ENCODE data around the gene FHOD3. TPM values are rescaled to one million over a fixed set of nuclear protein-coding genes. Genes with fewer than 3 reads are reported as not detected.

The FHOD3 gene
- polyA plus RNA-seq, 1 donor from 2014 or later = not detected

DNA sequence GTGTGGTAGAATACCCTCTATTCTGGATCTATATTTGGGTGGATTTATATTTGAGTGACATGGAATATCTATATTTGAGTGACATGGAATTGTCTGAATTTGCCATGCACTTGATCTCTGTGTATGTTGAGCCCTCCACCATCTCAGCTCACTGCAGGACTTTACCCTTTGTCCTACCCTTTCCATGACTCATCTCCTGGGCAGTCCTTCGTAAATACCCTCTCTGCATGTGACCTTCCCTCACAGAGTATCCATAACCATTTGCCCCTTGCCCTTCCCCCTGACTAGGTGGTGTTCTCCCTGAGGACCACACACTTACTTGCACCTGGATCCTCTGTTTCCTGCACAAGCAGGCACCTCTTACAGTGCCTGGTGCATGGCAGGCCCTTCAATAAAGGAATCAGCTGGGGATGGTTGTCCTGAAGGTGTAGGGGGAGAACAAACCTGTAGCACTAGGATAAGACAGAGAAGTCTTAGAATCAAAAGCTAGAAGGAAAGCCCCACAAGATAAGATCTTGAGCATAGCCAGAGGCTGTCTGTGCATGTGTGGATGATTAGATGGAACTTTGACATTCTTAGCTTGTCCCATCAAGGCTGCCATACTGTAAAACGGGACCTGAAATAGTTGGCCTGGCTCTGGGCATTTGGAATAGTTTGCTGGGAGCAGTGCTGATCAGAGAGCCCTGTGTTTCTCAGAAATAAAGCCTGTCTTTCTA is 230.4 kb downstream of the FHOD3 start:
- H3K4me3 Mint-ChIP-seq = no peak overlapping the region
- no peaks in the 10 kb centered on the region for H3K9me3 Mint-ChIP-seq
- H3K36me3 Mint-ChIP-seq = peaks cover 5% of the 10 kb centered on the region
- H3K27ac Mint-ChIP-seq = no peak overlapping the region
- no peaks in the 10 kb centered on the region for H3K4me1 Mint-ChIP-seq
- H3K27me3 Mint-ChIP-seq = peaks cover 10% of the 10 kb centered on the region

DNA sequence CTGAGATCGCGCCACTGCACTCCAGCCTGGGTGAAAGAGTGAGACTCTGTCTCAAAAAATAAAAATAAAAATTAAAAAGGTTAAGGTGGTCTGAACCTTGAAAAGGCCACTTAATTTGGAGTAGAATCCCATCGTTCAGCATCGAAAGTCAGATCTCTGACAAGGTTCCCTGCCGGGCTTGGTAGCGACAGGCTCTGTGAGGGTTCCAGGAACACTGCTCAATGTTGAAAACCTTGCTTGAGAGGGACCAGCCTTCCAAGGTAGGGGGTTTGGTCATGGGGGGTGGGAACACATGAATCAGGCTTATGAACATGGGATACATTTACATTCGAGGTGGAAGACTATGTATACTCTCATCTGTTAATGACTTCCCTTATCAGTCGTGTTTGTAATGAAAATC is 232.2 kb downstream of the FHOD3 start:
- Mint-ChIP-seq H3K36me3 (peaks cover 5% of the 10 kb centered on the region), H3K4me1 (peaks cover 0 to 3% (median 0%) of the 10 kb centered on the region in 3 donors), H3K27ac (no peak overlapping the region), H3K4me3 (no peak overlapping the region), H3K27me3 (peaks cover 13% of the 10 kb centered on the region), H3K9me3 (no peaks in the 10 kb centered on the region)

DNA sequence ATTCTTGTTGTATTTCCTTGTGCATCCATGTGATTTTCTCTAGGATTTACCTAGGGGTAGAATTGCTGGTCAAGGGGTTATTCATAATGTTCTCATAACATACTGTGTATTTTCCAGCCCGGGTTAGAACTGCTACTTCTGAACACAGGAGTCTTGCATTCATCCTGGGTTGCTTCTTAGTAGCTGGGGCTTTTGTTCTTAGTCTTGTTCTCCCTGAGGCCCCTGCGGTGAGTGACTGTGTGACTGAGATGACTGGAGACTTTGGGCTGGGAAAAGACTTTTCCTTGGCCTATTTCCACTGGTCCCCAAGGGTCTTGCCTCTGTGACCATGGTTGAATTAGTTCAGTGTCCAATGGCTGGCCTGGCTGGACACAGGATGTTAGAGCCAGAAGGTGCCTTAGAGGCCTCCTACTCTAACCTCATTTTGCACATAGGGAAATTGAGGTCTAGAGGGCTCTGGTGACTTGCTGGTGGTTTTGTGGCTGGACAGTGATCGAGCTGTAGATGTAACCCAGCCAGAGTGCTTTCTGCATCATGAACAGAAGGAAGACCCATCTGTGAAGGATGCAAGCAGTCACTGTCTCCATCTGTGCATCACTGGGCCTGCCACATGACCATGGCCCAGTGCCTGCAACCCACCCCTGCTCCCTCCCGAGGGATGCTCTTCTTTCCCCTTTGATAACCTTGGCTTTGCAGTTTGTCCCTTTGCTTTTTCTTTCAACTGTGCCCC is 233.3 kb downstream of the FHOD3 start:
- H3K4me1 Mint-ChIP-seq = peaks cover 0 to 3% (median 0%) of the 10 kb centered on the region in 3 donors
- peaks cover 13% of the 10 kb centered on the region for H3K27me3 Mint-ChIP-seq
- no peak overlapping the region for H3K4me3 Mint-ChIP-seq
- peaks cover 5% of the 10 kb centered on the region for H3K36me3 Mint-ChIP-seq
- H3K27ac Mint-ChIP-seq = no peak overlapping the region
- H3K9me3 Mint-ChIP-seq = no peaks in the 10 kb centered on the region

DNA sequence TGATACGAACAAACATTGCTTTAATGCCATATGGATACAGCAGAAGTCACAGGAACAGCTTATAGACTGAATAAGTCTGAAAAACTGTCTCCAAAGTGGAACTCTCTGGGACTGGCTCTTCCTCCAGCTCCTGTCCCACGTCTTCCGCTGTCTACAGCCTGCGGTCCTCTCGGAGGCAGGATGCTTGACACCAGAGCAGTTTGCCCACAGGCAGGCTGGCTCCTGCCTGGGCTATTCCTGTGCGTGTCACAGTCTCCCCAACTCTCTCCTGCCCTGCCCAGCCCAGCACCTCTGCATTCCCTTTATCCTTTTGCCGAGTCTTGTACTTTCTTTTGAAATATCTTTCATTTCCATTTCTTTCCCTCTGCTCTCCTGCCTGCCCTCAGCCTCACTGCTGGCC is 234.1 kb downstream of the FHOD3 start:
- no peaks in the 10 kb centered on the region for H3K9me3 Mint-ChIP-seq
- H3K27me3 Mint-ChIP-seq = peaks cover 13% of the 10 kb centered on the region
- H3K36me3 Mint-ChIP-seq = peaks cover 5% of the 10 kb centered on the region
- peak overlapping the region in 1 of 3 donors; percentile 63 for H3K27ac Mint-ChIP-seq
- H3K4me1 Mint-ChIP-seq = peaks cover 0 to 3% (median 0%) of the 10 kb centered on the region in 3 donors
- no peak overlapping the region for H3K4me3 Mint-ChIP-seq

DNA sequence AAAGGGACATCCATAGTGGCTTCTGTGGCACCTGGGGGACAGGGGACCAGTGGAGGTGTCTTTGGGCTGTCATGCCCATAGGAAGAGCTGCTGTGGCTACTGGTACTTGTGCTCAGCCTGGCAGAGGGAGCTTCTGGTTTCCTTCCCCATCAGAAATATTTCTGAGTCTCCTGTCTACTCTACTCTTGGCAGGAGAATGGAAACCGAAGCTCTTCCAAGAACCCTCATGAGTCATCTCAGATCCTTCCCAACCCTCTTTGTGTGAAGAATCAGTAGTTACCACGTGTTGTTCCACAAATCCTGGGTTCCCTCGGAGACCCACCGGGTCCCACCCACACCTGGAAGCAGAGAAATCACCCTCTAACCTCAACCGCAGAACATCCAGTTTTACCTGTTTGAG is 234.9 kb downstream of the FHOD3 start:
- H3K4me1 Mint-ChIP-seq = peaks cover 0 to 3% (median 0%) of the 10 kb centered on the region in 3 donors
- peaks cover 14% of the 10 kb centered on the region for H3K27me3 Mint-ChIP-seq
- H3K4me3 Mint-ChIP-seq = no peak overlapping the region
- no peaks in the 10 kb centered on the region for H3K9me3 Mint-ChIP-seq
- H3K27ac Mint-ChIP-seq = no peak overlapping the region
- H3K36me3 Mint-ChIP-seq = peaks cover 5% of the 10 kb centered on the region

DNA sequence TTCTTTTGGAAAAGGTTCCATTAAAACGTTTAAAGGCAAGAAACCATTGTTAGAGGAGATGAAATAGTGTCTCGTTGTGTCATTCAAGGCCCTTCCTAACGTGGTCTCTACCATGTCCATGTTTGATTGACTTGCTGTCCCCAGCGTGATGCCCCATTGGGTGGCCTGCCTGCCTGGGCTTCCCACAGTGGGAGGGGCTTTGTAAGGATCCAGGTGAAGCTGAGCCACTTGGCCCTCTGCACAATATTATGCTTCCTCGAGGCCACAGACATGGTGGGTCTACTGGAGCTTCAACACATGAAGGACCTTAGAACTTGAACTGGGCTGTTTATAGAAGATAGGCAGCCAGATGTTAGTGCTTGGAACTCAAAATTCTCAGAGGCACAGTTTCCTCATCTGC is 235.3 kb downstream of the FHOD3 start:
- H3K9me3 Mint-ChIP-seq = no peaks in the 10 kb centered on the region

DNA sequence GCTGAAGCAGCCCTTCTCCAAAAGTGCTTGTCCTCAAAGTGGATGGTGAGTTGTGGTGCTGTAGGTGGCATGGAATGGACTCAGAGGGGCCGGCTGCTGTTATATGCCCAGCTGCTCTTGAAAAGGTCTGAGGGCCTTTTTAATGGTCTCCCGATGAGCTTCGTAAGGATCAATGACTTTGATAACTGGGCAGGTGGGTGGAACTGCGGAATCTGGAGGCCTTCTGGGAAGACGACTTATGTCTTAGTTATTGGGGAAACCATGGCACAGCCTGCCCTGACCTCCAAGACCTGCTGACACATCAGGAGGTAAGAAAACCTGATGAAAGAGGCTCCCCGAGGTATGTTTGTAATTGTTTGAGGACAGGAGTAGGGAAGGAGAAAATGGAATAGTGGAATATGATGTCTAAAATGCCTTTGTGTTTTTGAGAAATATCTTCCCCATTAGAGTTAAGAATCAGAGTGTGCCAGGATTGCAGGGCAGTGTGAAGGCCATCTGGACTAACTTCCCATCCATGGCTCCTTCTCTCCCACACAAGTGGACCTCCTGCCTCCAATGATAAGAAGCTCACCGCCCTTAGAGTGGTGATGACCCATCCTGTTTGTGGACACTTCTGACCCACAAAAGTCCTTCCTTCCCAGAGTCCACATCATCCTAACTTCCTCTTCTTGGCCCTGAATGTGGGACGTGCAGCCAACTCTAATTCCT is 236.1 kb downstream of the FHOD3 start:
- Mint-ChIP-seq H3K4me1 (peaks cover 0 to 3% (median 0%) of the 10 kb centered on the region in 3 donors), H3K36me3 (peaks cover 4% of the 10 kb centered on the region), H3K4me3 (no peak overlapping the region), H3K27me3 (peaks cover 14% of the 10 kb centered on the region), H3K9me3 (no peaks in the 10 kb centered on the region), H3K27ac (no peak overlapping the region)

More for the DNA sequence above, 235.3 kb downstream of the FHOD3 start:
- H3K4me3 Mint-ChIP-seq = no peak overlapping the region
- H3K27me3 Mint-ChIP-seq = peaks cover 14% of the 10 kb centered on the region
- H3K27ac Mint-ChIP-seq = no peak overlapping the region
- H3K36me3 Mint-ChIP-seq = peaks cover 5% of the 10 kb centered on the region
- H3K4me1 Mint-ChIP-seq = peaks cover 0 to 3% (median 0%) of the 10 kb centered on the region in 3 donors

DNA sequence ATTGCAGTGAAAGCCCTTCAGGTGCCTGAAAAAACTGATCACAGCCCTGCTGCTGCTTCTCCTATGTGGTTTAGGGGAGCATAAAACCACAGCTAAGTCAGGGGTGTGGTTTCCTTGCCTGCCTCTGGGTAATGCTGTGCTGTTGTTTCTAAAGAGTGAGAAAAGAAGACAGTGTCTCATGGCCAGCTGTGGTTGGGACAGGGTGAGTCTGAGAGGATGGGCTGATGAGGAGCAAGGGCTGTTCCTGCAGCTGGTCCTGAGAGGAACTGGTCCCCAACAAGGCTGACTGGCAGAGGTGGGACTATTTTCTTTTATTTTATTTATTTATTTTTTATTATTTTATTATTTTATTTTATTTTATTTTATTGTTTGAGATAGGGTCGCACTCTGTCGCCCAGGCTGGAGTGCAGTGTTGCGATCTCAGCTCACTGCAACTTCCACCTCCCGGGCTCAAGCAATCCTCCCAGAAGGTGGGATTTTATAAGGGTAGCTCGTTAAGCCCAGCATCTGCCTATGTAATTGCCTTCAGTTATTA is 236.7 kb downstream of the FHOD3 start:
- Mint-ChIP-seq H3K4me1 (peaks cover 0 to 3% (median 0%) of the 10 kb centered on the region in 3 donors), H3K36me3 (peaks cover 4% of the 10 kb centered on the region), H3K27ac (no peak overlapping the region), H3K4me3 (no peak overlapping the region), H3K27me3 (peaks cover 14% of the 10 kb centered on the region), H3K9me3 (no peaks in the 10 kb centered on the region)

DNA sequence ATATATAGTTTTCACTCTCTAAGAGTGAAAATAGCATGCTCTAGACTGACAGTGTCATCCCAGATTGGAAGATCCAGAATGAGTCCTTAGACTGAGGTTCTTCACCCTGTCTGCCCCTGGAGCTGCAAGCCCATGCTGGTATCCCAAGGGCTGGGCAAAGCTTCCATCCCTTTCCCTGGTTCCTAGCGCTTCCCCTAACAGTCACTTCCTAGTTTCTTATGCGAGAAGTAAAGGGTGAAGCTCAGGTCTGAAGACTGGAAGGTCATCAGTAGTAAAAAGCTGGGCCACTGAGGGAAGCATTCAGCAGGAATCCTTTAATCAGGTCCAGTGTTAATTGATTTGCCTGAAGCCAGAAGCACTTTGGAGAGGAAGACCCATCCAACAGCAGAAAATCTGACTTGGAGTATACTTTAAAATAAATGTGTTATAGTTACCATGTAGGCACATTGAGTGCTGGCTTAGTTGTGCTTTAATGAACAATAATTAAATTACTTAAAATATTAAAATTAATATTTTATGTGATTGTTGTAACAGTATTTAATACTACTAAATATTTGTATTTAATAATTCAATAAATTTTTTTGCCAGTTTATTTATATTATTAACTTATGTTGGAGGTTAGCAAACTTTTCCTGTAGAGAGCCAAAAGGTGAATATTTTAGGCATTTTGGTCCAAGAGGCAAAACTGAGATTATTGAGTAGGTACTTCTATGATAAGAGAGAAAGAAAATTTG is 237.9 kb downstream of the FHOD3 start:
- no peaks in the 10 kb centered on the region for H3K9me3 Mint-ChIP-seq
- H3K27ac Mint-ChIP-seq = no peak overlapping the region
- H3K36me3 Mint-ChIP-seq = peaks cover 4% of the 10 kb centered on the region
- H3K4me3 Mint-ChIP-seq = no peak overlapping the region
- peaks cover 0 to 3% (median 0%) of the 10 kb centered on the region in 3 donors for H3K4me1 Mint-ChIP-seq
- peaks cover 14% of the 10 kb centered on the region for H3K27me3 Mint-ChIP-seq

DNA sequence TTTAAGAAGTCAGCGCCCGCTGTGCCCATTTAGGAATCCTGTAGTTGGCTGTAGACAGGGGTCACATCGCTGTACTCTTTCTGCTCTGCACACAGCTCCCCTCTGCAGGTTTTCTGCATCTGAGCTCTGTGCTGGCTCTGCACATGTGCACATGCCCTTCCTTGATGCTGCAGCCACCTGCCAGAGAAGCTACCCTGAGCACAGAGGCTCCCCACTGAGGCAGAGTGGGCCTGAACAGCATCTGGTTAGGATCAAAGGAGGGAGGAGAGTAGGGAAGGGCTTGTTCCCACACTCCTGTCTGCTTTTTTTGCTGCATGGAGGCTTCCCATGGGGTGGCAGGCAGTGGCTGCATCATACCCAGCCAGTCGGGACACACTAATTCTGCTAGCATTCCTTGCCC is 238.9 kb downstream of the FHOD3 start:
- no peak overlapping the region for H3K27ac Mint-ChIP-seq

DNA sequence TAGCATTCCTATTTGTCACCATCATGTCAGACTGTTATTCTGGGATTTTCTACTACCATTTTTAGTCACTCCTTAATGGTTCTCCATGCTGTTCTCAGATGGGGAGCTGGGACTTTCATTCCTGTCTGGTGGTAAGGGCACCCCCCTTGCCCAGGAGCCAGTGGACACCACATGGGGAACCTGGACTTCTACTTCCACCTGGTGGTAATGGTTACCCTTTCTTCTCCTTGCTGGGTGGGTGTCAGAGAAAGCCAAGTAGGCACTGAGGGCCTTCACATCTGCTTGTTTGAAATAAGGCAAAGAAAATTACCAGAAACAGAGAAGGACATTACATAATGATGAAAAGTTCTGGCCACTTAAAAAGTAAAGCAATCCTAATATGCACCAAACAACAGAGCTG is 239.8 kb downstream of the FHOD3 start:
- H3K36me3 Mint-ChIP-seq = no peaks in the 10 kb centered on the region
- H3K4me1 Mint-ChIP-seq = peaks cover 0 to 3% (median 0%) of the 10 kb centered on the region in 3 donors
- H3K27ac Mint-ChIP-seq = no peak overlapping the region
- H3K27me3 Mint-ChIP-seq = peaks cover 8% of the 10 kb centered on the region
- H3K9me3 Mint-ChIP-seq = no peaks in the 10 kb centered on the region
- no peak overlapping the region for H3K4me3 Mint-ChIP-seq

More for the DNA sequence above, 238.9 kb downstream of the FHOD3 start:
- peaks cover 4% of the 10 kb centered on the region for H3K36me3 Mint-ChIP-seq
- peaks cover 0 to 3% (median 0%) of the 10 kb centered on the region in 3 donors for H3K4me1 Mint-ChIP-seq
- H3K27me3 Mint-ChIP-seq = peaks cover 10% of the 10 kb centered on the region
- no peaks in the 10 kb centered on the region for H3K9me3 Mint-ChIP-seq
- no peak overlapping the region for H3K4me3 Mint-ChIP-seq

DNA sequence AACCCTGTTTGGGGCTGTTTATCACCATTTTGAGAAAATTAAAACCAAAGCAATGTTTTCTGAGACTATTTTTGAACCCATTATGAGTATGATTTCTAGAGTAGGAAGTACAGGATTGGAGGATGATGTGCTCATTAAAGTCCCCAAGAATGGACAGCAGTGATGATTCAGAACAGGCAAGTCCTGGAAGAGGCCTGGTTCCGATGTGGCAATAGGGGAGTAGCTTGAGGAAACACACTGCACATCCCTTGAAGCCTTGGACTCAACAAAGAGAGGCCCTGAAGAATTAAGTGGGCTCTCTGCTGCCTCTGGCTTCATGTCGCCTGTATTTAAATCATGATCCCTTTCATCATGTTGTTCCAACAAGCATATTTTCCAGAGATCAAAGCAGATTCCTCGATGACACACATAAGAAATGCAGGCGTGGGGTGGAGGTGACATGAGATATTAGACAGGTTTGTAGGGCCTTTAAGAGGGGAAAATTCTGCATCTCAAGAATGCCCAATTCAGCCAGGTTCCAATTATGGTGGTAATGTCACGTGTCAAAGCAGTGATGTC is 242.2 kb downstream of the FHOD3 start:
- no peak overlapping the region for H3K4me3 Mint-ChIP-seq
- no peak overlapping the region for H3K27ac Mint-ChIP-seq
- peaks cover 3% of the 10 kb centered on the region for H3K27me3 Mint-ChIP-seq
- no peaks in the 10 kb centered on the region for H3K4me1 Mint-ChIP-seq
- H3K9me3 Mint-ChIP-seq = no peaks in the 10 kb centered on the region
- H3K36me3 Mint-ChIP-seq = no peaks in the 10 kb centered on the region

DNA sequence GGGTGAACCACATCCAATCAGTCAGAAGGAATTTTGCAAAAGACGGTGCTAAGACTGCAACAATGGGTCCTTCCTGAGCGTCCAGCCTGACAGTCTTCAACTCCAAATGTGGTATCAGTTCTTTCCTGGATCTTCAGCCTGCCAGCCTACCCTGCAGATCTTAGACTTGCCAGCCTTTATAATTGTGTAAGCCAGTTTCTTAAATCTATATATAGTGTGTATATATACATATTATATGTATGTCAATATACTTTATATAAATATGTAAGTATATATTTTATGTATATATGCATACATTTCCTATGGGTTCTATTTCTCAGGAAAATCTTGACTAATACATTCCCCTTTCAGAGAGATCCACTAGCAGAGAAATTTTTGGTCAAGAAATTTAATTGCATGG is 245.5 kb downstream of the FHOD3 start:
- H3K4me1 Mint-ChIP-seq = peaks cover 0 to 1% (median 0%) of the 10 kb centered on the region in 3 donors
- no peaks in the 10 kb centered on the region for H3K9me3 Mint-ChIP-seq
- H3K27me3 Mint-ChIP-seq = peaks cover 2% of the 10 kb centered on the region
- no peak overlapping the region for H3K27ac Mint-ChIP-seq
- no peaks in the 10 kb centered on the region for H3K36me3 Mint-ChIP-seq
- no peak overlapping the region for H3K4me3 Mint-ChIP-seq

DNA sequence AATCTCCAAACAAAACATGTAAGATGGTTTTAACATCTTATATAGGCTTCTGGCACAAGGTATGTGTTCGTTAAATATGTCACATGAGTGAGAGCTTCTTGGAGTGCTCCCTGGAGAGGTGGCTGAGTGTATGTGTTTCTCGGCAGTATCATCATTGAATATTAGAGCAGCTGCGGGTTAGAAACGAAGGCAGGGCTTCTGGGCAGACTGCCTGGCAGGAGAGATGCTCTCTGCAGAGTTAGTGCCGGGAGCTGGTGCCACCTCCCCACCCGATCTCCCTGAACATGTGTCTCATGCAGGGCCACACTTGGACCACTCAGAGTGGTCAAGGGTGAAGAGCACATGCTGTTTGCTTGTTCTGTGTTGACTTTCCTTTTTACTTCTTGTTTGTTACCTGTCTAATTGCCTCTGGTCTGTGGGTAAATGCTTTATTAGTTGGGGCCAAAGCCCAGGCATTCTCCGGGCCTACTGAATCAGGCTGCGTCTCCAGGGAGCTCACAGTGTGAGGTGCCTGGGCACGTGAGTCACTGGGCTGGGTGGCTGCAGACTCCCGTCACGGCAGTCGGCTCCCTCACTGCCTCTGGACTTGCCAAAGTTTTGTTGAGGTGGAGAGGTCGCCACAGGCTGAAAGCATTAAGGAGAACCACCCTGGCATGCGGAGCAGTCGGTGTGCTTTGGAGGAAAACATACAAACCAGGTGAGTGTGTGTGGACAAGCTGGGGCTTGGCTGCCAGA is 246.6 kb downstream of the FHOD3 start:
- peaks cover 2% of the 10 kb centered on the region for H3K27me3 Mint-ChIP-seq

More for the DNA sequence above, 246.6 kb downstream of the FHOD3 start:
- H3K4me1 Mint-ChIP-seq = peaks cover 0 to 1% (median 0%) of the 10 kb centered on the region in 3 donors
- no peaks in the 10 kb centered on the region for H3K36me3 Mint-ChIP-seq
- no peak overlapping the region for H3K4me3 Mint-ChIP-seq
- H3K9me3 Mint-ChIP-seq = no peaks in the 10 kb centered on the region
- H3K27ac Mint-ChIP-seq = no peak overlapping the region
